Fibroblast of villous mesenchyme (primary cell): Measurements from ENCODE around the gene NIN. TPM values are rescaled to one million over a fixed set of nuclear protein-coding genes. Genes with fewer than 3 reads are reported as not detected.
A peak's percentile ranks its signal among the peaks of the same experiment; 100 is the strongest.

Experiments used
- DNase-seq: peaks from one replicate; pipeline ENCODE4 v3.0.0-alpha.2; 2010; ENCODE audit warnings: low read depth
- H3K4me3 ChIP-seq: 2 replicates; pipeline ENCODE4 v1.5.1; 2011; ENCODE audit warnings: low read depth, mild to moderate bottlenecking, low read length
- total RNA-seq: library from RNA; depleted of rRNA; stranded (reverse); fragments of >200 nt; gene quantifications from 2 replicates; pipeline ENCODE4 v1.2.3, GENCODE V29; 2012
- TF ChIP-seq, protein P1 (sequence below): IDR thresholded peaks from 2 replicates; pipeline ENCODE4 v1.5.1; 2012; ENCODE audit warnings: low read depth, mild to moderate bottlenecking, low read length; ENCODE audit not compliant: insufficient read depth

Gene NIN
- total RNA-seq, 1 donor = 29.8 TPM

DNA sequence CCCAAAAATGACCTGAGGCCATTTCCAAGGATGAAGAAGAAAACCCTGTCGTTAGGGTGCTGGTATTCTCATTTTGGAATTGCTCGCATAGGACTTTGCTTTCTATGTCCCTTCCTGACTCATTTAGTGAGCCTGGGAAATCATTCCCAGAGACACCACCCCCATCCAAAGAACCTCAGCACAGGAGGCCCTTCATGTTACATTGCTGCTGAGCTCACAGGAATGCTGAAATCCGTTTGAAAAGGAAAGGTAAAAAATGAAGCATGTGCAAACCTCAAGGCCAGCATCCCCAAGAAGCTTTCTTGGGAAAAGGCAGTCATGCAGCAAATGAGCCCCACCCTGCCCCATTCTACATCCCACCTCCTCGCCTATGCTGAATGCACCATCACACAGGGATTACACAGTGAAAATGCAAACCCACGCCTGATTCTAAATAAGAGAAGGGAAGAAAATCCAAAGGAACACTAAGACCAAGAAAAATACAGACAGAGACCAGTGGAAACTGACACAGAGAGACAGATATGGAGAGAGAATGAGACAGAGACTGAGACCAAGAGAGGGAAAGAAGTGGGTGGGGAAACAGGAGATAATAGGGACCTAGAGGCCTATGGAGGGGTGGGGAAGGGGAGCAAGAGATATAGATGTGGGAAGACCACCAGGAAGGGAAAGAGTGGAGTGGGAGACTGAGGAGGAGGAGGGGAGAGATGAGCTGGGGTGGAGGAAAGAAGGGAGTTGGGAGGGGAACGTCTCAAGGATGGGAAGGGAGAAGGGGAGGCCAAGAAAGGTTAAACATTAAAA is 33.5 kb downstream of the NIN start:
- H3K4me3 ChIP-seq = no peak overlapping the region
- TF ChIP-seq, protein P1, sequence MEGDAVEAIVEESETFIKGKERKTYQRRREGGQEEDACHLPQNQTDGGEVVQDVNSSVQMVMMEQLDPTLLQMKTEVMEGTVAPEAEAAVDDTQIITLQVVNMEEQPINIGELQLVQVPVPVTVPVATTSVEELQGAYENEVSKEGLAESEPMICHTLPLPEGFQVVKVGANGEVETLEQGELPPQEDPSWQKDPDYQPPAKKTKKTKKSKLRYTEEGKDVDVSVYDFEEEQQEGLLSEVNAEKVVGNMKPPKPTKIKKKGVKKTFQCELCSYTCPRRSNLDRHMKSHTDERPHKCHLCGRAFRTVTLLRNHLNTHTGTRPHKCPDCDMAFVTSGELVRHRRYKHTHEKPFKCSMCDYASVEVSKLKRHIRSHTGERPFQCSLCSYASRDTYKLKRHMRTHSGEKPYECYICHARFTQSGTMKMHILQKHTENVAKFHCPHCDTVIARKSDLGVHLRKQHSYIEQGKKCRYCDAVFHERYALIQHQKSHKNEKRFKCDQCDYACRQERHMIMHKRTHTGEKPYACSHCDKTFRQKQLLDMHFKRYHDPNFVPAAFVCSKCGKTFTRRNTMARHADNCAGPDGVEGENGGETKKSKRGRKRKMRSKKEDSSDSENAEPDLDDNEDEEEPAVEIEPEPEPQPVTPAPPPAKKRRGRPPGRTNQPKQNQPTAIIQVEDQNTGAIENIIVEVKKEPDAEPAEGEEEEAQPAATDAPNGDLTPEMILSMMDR = no peak
- no peak for DNase-seq

DNA sequence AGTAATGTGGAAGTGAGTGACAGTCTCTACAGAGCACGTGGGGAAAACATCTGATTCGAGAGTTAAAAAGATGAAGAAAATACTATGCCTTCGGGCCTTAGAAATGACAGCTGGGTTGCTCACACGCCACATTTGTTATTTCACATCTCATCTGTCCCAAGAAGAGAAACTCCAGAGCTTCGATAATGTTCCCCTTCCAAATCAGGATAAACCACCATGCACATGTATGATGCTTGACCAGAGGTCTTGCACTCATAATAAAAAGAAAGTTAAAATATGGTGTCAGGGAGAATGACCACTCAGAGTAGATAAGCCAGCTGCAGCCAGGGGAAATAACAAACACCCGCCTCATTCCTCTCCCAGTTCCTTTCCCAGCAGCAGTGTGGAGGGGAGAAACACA is 34.6 kb downstream of the NIN start:
- no peak overlapping the region for H3K4me3 ChIP-seq
- TF ChIP-seq, protein P1 = no peak
- peak; percentile 87 for DNase-seq

DNA sequence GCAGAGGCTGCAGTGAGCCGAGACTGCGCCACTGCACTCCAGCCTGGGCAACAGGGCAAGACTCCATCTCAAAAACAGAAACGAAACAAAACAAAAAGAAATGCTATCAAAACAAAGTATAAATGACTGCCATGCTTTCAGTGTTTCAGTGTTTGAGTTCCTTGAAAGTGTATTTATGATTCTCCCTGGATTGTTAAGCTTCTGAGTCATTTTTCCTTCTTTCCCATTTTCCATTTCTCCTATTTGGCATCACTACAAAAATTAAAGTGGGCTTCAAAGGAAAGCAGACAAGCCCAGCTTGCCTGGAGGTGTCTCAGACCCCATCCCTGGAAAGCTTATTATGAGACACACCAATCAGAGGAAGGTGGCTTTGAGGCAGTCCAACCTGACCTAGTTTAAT is 35.1 kb downstream of the NIN start:
- H3K4me3 ChIP-seq = no peak overlapping the region
- DNase-seq = peak; percentile 18
- TF ChIP-seq, protein P1 = no peak

DNA sequence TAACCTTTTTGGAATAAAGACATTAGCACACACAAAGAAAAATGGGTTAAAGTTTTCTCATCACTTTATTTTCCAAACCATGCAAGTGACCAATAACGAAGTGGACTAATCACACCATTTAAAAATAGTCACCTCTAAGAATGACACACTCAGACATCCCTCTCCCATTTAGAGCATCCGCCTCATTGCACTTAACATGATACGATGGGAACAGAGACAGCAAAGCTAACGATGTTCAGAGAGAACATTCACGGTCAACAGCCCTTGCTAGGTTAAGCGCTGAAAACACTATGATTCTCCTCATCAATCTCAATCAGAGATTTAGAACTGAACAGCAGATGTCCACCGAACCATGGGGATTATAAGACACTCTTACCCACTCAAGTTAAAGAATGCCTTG is 35.8 kb downstream of the NIN start:
- DNase-seq = no peak
- TF ChIP-seq, protein P1 = no peak
- H3K4me3 ChIP-seq = no peak overlapping the region

DNA sequence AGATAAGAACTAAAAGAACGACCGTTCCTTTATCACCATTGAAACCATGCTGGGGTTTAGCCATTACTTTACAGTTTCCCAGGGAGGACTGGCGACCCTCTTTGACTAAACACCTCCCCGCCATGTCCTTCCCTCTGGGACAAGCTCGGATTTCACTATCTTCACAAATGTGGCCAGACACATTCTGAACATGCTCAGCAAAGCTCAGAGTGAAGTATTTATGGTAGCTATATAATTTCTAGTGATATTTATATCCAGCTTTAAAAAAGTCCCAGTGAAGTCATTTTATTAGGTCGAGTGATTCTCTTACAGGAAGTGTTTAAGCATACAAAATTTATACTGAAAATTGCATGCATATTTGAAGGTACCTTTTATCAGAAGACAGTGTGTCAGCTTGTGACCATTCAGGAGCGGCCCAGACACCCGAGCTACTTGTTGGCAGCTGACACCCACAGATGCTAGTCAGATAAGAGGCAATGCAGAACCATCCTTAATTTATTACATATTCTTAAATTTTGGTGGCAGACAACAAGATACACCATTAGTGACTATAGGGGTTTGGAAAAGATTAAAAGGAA is 36.8 kb downstream of the NIN start:
- TF ChIP-seq, protein P1 = no peak
- DNase-seq = peak; percentile 72
- H3K4me3 ChIP-seq = no peak overlapping the region

DNA sequence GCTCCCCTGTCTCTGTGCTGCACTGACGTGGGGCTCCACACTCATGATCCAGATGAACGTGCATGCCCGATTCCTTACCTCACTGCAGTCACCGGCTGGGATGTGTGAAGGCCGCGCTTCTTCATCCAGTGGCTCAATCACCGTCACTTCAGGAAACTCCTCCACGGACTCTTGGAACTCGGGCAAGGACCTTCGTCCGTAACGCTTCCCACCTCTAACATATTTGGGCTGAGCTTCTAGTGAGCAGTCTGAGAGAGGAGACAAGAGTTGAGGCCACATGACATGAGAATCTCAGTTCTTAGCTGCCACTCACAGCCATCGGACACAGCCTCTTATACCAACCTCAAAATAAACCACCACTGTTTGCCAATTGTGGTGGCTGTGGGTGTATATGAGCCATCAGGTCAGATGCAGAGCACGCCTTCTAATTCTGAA is 38.3 kb downstream of the NIN start:
- no peak for DNase-seq
- TF ChIP-seq, protein P1 = no peak

More for the DNA sequence above, 38.3 kb downstream of the NIN start:
- no peak overlapping the region for H3K4me3 ChIP-seq
